ENCODE measurements around the gene PPP1R1C. TPM values are rescaled to one million over a fixed set of nuclear protein-coding genes. Genes with fewer than 3 reads are reported as not detected.

The PPP1R1C gene
- total RNA-seq, 1 donor from 2014 or later: 5.5 TPM

DNA sequence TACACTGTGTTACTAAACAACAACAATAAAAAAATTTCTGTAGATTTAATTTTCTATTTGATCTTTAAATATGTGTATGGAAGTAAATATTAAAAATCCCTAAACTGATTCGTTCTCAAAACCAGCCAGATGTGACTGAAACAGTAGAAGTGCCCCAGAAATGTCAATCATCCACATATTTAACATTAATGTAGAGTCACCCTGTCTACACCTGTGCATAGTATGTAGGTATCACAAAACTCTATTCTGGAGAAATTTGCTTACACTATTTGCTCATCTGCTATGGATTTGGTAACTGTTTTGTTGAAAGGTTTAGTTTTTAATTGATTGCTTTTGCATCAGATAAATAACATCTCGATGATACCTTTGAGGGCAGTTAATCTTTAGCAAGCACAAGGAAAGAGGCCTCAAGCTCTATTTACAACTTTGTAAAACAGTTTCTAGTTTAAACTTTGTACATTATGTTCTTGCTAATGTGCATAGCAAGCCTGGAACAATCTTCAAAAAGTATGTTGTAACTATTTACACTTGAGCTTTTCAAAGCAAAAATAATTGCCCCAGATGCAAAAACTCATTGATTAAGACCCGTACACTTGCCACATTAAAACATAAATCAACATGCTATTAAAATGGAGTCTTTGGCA lies 76.8 kb downstream of the PPP1R1C start:
- H3K9ac ChIP-seq: no peak overlapping the region
- no peaks in the 10 kb centered on the region for H3K27me3 ChIP-seq
- H3K4me3 ChIP-seq: no peak overlapping the region
- Mint-ChIP-seq H3K27me3 (ENCODE audit: insufficient read depth, low read depth) (no peaks in the 10 kb centered on the region), H3K4me1 (no peaks in the 10 kb centered on the region), H3K36me3 (no peaks in the 10 kb centered on the region), H3K27ac (no peak overlapping the region), H3K9me3 (no peaks in the 10 kb centered on the region), H3K4me3 (no peak overlapping the region)
- H3K27ac ChIP-seq: no peak overlapping the region
- no peaks in the 10 kb centered on the region for H3K9me3 ChIP-seq (ENCODE audit: low read depth)
- H3F3A ChIP-seq (ENCODE audit: low read depth): no peaks in the 10 kb centered on the region
- DNase-seq (ENCODE audit: low spot score): no peak
- no peak overlapping the region for H3K4me2 ChIP-seq
- no peaks in the 10 kb centered on the region for H3K4me1 ChIP-seq
- H4K20me1 ChIP-seq (ENCODE audit: low read depth): no peaks in the 10 kb centered on the region
- H3K36me3 ChIP-seq: no peaks in the 10 kb centered on the region
- H3K79me2 ChIP-seq (ENCODE audit: low read depth): no peaks in the 10 kb centered on the region
- no peak overlapping the region for H2AFZ ChIP-seq (replicated peaks)
- TF ChIP-seq EZH2phosphoT487 (IDR thresholded peaks at IDR 0.05): no peak
- no peak for TF ChIP-seq EZH2 (IDR thresholded peaks at IDR 0.05)
- TF ChIP-seq, protein P1, sequence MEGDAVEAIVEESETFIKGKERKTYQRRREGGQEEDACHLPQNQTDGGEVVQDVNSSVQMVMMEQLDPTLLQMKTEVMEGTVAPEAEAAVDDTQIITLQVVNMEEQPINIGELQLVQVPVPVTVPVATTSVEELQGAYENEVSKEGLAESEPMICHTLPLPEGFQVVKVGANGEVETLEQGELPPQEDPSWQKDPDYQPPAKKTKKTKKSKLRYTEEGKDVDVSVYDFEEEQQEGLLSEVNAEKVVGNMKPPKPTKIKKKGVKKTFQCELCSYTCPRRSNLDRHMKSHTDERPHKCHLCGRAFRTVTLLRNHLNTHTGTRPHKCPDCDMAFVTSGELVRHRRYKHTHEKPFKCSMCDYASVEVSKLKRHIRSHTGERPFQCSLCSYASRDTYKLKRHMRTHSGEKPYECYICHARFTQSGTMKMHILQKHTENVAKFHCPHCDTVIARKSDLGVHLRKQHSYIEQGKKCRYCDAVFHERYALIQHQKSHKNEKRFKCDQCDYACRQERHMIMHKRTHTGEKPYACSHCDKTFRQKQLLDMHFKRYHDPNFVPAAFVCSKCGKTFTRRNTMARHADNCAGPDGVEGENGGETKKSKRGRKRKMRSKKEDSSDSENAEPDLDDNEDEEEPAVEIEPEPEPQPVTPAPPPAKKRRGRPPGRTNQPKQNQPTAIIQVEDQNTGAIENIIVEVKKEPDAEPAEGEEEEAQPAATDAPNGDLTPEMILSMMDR (IDR thresholded peaks at IDR 0.05): no peak

DNA sequence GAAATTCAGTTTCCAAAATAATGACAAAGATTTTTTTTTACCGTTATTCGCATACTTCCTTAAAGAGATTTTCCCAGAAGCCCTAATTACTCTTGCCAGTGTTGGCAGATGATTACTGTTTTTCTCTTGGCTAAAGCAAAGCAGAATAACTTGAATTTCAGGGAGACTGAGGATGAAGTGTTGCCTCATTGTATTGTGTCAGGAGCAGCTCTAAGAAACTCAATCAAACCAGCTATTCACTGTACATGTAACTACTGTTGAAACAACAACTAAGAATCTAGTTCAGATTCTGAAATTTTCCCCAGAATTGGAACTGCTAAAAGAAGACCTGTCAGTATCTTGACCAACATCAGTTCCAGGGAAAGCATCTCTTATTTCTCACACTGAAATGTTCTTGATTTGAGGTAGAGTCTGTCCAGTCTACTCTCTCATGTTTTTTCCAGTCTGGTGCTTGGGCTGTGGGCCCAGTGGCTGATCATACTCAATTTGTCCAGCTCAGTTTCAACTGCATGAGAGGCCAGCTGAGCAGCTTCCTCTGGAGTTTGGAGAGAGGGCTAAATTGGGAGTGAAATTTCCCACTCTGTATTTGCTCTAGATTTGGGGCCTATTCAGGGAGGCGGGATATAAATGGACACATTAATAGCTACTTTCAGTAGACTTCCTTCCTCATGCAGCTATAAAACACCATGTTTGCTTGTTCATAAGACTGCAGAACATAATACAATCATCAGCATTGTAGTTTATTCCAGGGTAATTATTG lies 78.5 kb downstream of the PPP1R1C start:
- no peak overlapping the region for H3K27ac Mint-ChIP-seq
- peaks cover 11% of the 10 kb centered on the region for H3K4me1 Mint-ChIP-seq
- no peak overlapping the region for H3K4me2 ChIP-seq
- H3F3A ChIP-seq (ENCODE audit: low read depth): no peaks in the 10 kb centered on the region
- no peak overlapping the region for H3K4me3 ChIP-seq
- DNase-seq (ENCODE audit: low spot score): no peak
- H3K9me3 Mint-ChIP-seq: no peaks in the 10 kb centered on the region
- H3K27ac ChIP-seq: no peak overlapping the region
- TF ChIP-seq EZH2 (IDR thresholded peaks at IDR 0.05) (no peak), EZH2phosphoT487 (IDR thresholded peaks at IDR 0.05) (no peak)
- TF ChIP-seq, protein P1 (IDR thresholded peaks at IDR 0.05): no peak
- H3K27me3 Mint-ChIP-seq (ENCODE audit: insufficient read depth, low read depth): no peaks in the 10 kb centered on the region
- H2AFZ ChIP-seq (replicated peaks): no peak overlapping the region
- H3K4me3 Mint-ChIP-seq: no peak overlapping the region
- H3K4me1 ChIP-seq: peaks cover 9% of the 10 kb centered on the region
- no peaks in the 10 kb centered on the region for H3K36me3 Mint-ChIP-seq
- no peaks in the 10 kb centered on the region for H3K79me2 ChIP-seq (ENCODE audit: low read depth)
- H3K27me3 ChIP-seq: no peaks in the 10 kb centered on the region
- no peaks in the 10 kb centered on the region for H3K36me3 ChIP-seq
- no peaks in the 10 kb centered on the region for H4K20me1 ChIP-seq (ENCODE audit: low read depth)
- H3K9ac ChIP-seq: no peak overlapping the region
- no peaks in the 10 kb centered on the region for H3K9me3 ChIP-seq (ENCODE audit: low read depth)

DNA sequence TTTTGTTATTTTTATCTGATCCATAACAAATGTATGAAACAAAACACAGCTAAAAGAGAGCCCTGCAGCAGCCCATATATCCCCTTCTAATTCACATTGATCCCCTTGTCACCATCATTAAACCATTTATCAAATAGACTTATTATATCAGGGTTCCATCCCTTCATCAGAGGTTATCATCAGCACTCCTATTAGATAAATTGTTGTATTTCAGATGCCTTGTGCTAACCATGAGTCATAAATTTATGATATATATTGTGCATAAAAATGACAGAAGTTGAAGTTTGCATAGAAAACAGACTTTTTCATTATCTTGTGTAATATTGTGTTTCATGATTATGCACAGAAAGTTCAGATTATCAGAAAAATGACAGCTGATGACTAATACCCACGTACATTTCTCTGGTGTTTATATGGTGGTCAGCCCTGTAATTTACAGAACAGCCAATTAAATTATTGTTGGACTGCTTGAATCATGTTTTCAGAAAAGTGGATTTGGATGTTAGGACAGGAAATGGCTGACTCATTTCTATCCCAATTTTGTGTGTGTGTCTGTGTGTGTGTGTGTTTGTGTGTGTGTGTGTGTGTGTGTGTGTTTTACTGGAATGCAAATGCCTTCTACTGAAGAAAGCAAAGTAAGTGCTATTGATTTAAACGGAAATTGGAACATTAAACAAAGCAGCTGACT lies 80.9 kb downstream of the PPP1R1C start:
- no peak overlapping the region for H3K4me2 ChIP-seq
- H3K9me3 Mint-ChIP-seq: no peaks in the 10 kb centered on the region
- H3K27me3 Mint-ChIP-seq (ENCODE audit: insufficient read depth, low read depth): no peaks in the 10 kb centered on the region

More for the DNA sequence above, 80.9 kb downstream of the PPP1R1C start:
- H3K27ac Mint-ChIP-seq: no peak overlapping the region
- TF ChIP-seq, protein P1 (IDR thresholded peaks at IDR 0.05): no peak
- TF ChIP-seq EZH2 (IDR thresholded peaks at IDR 0.05): no peak
- TF ChIP-seq EZH2phosphoT487 (IDR thresholded peaks at IDR 0.05): no peak
- no peaks in the 10 kb centered on the region for H3K36me3 Mint-ChIP-seq
- H3K9me3 ChIP-seq (ENCODE audit: low read depth): no peaks in the 10 kb centered on the region
- H3K4me1 Mint-ChIP-seq: peaks cover 17% of the 10 kb centered on the region
- no peaks in the 10 kb centered on the region for H3K36me3 ChIP-seq
- DNase-seq (ENCODE audit: low spot score): no peak
- H3K27ac ChIP-seq: no peak overlapping the region
- no peaks in the 10 kb centered on the region for H3K27me3 ChIP-seq
- H3K79me2 ChIP-seq (ENCODE audit: low read depth): no peaks in the 10 kb centered on the region
- H3F3A ChIP-seq (ENCODE audit: low read depth): no peaks in the 10 kb centered on the region
- no peak overlapping the region for H3K4me3 ChIP-seq
- no peak overlapping the region for H3K4me3 Mint-ChIP-seq
- H3K4me1 ChIP-seq: peaks cover 13% of the 10 kb centered on the region
- no peaks in the 10 kb centered on the region for H4K20me1 ChIP-seq (ENCODE audit: low read depth)
- H2AFZ ChIP-seq (replicated peaks): no peak overlapping the region
- H3K9ac ChIP-seq: no peak overlapping the region
